C4-2B (cell line): ENCODE results near the gene DMAP1.

Source experiments
- CTCF ChIP-seq: fragments of 450-650 bp; conservative IDR thresholded peaks from 2 replicates; pipeline ENCODE4 v1.5.1; 2017; ENCODE audit warnings: mild to moderate bottlenecking
- ZFX ChIP-seq: fragments of 450-650 bp; IDR thresholded peaks from 2 replicates; pipeline ENCODE4 v1.6.1; 2017

- TF ChIP-seq CTCF, result no peak
- TF ChIP-seq ZFX, result no peak
These were observed 14.9 kb downstream of the DMAP1 start for GRCh38 chr1:44228218-44228617.
